Measurements from ENCODE around the gene CDPF1.
"Not testable (repeated sequence)": the region's sequence is repeated elsewhere in the genome, so short reads cannot be mapped to it uniquely, and the experiment has no call there.

Gene CDPF1

GRCh38 chr22:46272762-46273431 is 22.8 kb upstream of the CDPF1 start:
- Mint-ChIP-seq H3K27me3 (no peaks in the 10 kb centered on the region), H3K27ac (no peak overlapping the region), H3K36me3 (ENCODE audit: low read depth) (peaks cover 7% of the 10 kb centered on the region), H3K4me3 (no peak overlapping the region), H3K4me1 (peaks cover 7% of the 10 kb centered on the region), H3K9me3 (no peaks in the 10 kb centered on the region)
- ATAC-seq (no peak), DNase-seq (no peak)

- H3K27ac Mint-ChIP-seq, result no peak overlapping the region
- ATAC-seq, result no peak
- H3K4me3 Mint-ChIP-seq, result no peak overlapping the region
- H3K36me3 Mint-ChIP-seq (ENCODE audit: low read depth), result peaks cover 7% of the 10 kb centered on the region
- no peaks in the 10 kb centered on the region for H3K9me3 Mint-ChIP-seq
- no peaks in the 10 kb centered on the region for H3K27me3 Mint-ChIP-seq
- DNase-seq, result no peak
- peaks cover 10% of the 10 kb centered on the region for H3K4me1 Mint-ChIP-seq
Measured at GRCh38 chr22:46272196-46272595, 22.1 kb upstream of the CDPF1 start.

GRCh38 chr22:46269564-46269963 is 19.5 kb upstream of the CDPF1 start:
- no peak for DNase-seq
- H3K4me1 Mint-ChIP-seq, result peaks cover 12% of the 10 kb centered on the region
- no peak for ATAC-seq
- peaks cover 9% of the 10 kb centered on the region for H3K9me3 Mint-ChIP-seq
- no peak overlapping the region for H3K4me3 Mint-ChIP-seq
- H3K27ac Mint-ChIP-seq, result no peak overlapping the region
- H3K27me3 Mint-ChIP-seq, result peaks cover 9% of the 10 kb centered on the region
- no peaks in the 10 kb centered on the region for H3K36me3 Mint-ChIP-seq (ENCODE audit: low read depth)

- ATAC-seq (peak; percentile 66), DNase-seq (peak; percentile 59)
- Mint-ChIP-seq H3K4me3 (peak within 1 kb of the TSS; percentile 81), H3K4me1 (peaks cover 12% of the 10 kb centered on the region), H3K27ac (no peak within 1 kb of the TSS), H3K36me3 (ENCODE audit: low read depth) (no peaks in the 10 kb centered on the region), H3K9me3 (peaks cover 9% of the 10 kb centered on the region), H3K27me3 (peaks cover 23% of the 10 kb centered on the region)
Measured at GRCh38 chr22:46267431-46268279, 17.6 kb upstream of the CDPF1 start, which contains the start of gene TTC38. TTC38 (plus strand) TSS chr22:46268008; CDS start chr22:46268040, 32 bp downstream.

GRCh38 chr22:46265627-46266026 is 15.5 kb upstream of the CDPF1 start:
- not testable (repeated sequence) for H3K36me3 Mint-ChIP-seq (ENCODE audit: low read depth); H3K4me3 Mint-ChIP-seq; ATAC-seq; H3K9me3 Mint-ChIP-seq; H3K27ac Mint-ChIP-seq; DNase-seq
- Mint-ChIP-seq H3K27me3 (peaks cover 42% of the 10 kb centered on the region), H3K4me1 (peaks cover 13% of the 10 kb centered on the region)

GRCh38 chr22:46264520-46264919 is 14.4 kb upstream of the CDPF1 start:
- not testable (repeated sequence) for ATAC-seq; H3K4me3 Mint-ChIP-seq; H3K9me3 Mint-ChIP-seq; H3K36me3 Mint-ChIP-seq (ENCODE audit: low read depth); H3K27ac Mint-ChIP-seq; DNase-seq
- Mint-ChIP-seq H3K4me1 (peaks cover 11% of the 10 kb centered on the region), H3K27me3 (peaks cover 51% of the 10 kb centered on the region)

- Mint-ChIP-seq H3K4me1 (peaks cover 7% of the 10 kb centered on the region), H3K36me3 (ENCODE audit: low read depth) (no peaks in the 10 kb centered on the region), H3K27me3 (peaks cover 63% of the 10 kb centered on the region), H3K4me3 (no peak within 1 kb of the TSS), H3K9me3 (peaks cover 9% of the 10 kb centered on the region), H3K27ac (no peak within 1 kb of the TSS)
- ATAC-seq (no peak), DNase-seq (no peak)
Measured at GRCh38 chr22:46263216-46263590, 13.1 kb upstream of the CDPF1 start, which contains the start of gene PKDREJ. PKDREJ (minus strand) TSS chr22:46263343; CDS start chr22:46263322, 21 bp downstream.

GRCh38 chr22:46262449-46263215 is 12.5 kb upstream of the CDPF1 start:
- DNase-seq, result peak; percentile 57
- H3K4me3 Mint-ChIP-seq, result no peak overlapping the region
- H3K4me1 Mint-ChIP-seq, result peaks cover 6% of the 10 kb centered on the region

GRCh38 chr22:46260038-46260437 is 9.9 kb upstream of the CDPF1 start:
- H3K4me3 Mint-ChIP-seq, result no peak overlapping the region
- peaks cover 1% of the 10 kb centered on the region for H3K4me1 Mint-ChIP-seq
- no peaks in the 10 kb centered on the region for H3K36me3 Mint-ChIP-seq (ENCODE audit: low read depth)
- H3K27me3 Mint-ChIP-seq, result peaks cover 56% of the 10 kb centered on the region
- no peak for ATAC-seq
- no peak for DNase-seq
- peaks cover 4% of the 10 kb centered on the region for H3K9me3 Mint-ChIP-seq
- H3K27ac Mint-ChIP-seq, result no peak overlapping the region

More at GRCh38 chr22:46262449-46263215, 12.5 kb upstream of the CDPF1 start:
- Mint-ChIP-seq H3K36me3 (ENCODE audit: low read depth) (no peaks in the 10 kb centered on the region), H3K27me3 (peaks cover 64% of the 10 kb centered on the region), H3K9me3 (peaks cover 13% of the 10 kb centered on the region), H3K27ac (no peak overlapping the region)
- peak; percentile 33 for ATAC-seq

- Mint-ChIP-seq H3K27me3 (peaks cover 53% of the 10 kb centered on the region), H3K36me3 (ENCODE audit: low read depth) (no peaks in the 10 kb centered on the region), H3K9me3 (peaks cover 4% of the 10 kb centered on the region), H3K4me3 (no peak overlapping the region), H3K4me1 (peaks cover 5% of the 10 kb centered on the region), H3K27ac (no peak overlapping the region)
- no peak for ATAC-seq
- no peak for DNase-seq
Measured at GRCh38 chr22:46259374-46259773, 9.3 kb upstream of the CDPF1 start.

GRCh38 chr22:46256358-46256958 is 6.4 kb upstream of the CDPF1 start:
- peaks cover 4% of the 10 kb centered on the region for H3K36me3 Mint-ChIP-seq (ENCODE audit: low read depth)
- H3K27me3 Mint-ChIP-seq, result peaks cover 31% of the 10 kb centered on the region
- ATAC-seq (no peak), DNase-seq (no peak)
- no peak overlapping the region for H3K27ac Mint-ChIP-seq
- H3K4me1 Mint-ChIP-seq, result peaks cover 24% of the 10 kb centered on the region
- H3K9me3 Mint-ChIP-seq, result peaks cover 4% of the 10 kb centered on the region
- H3K4me3 Mint-ChIP-seq, result no peak overlapping the region

GRCh38 chr22:46251816-46252380 is 1.8 kb upstream of the CDPF1 start:
- Mint-ChIP-seq H3K9me3 (no peaks in the 10 kb centered on the region), H3K4me3 (peak overlapping the region; percentile 79), H3K4me1 (peaks cover 37% of the 10 kb centered on the region), H3K36me3 (ENCODE audit: low read depth) (peaks cover 4% of the 10 kb centered on the region), H3K27ac (peak overlapping the region; percentile 81), H3K27me3 (no peaks in the 10 kb centered on the region)
- ATAC-seq, result no peak
- no peak for DNase-seq

GRCh38 chr22:46251266-46251665 is 1.2 kb upstream of the CDPF1 start:
- Mint-ChIP-seq H3K27me3 (no peaks in the 10 kb centered on the region), H3K4me3 (peak overlapping the region; percentile 79), H3K9me3 (no peaks in the 10 kb centered on the region), H3K27ac (peak overlapping the region; percentile 81), H3K36me3 (ENCODE audit: low read depth) (peaks cover 4% of the 10 kb centered on the region), H3K4me1 (peaks cover 37% of the 10 kb centered on the region)
- no peak for ATAC-seq
- DNase-seq, result no peak

GRCh38 chr22:46250783-46251125 is 661 bp upstream of the CDPF1 start:
- ATAC-seq (no peak), DNase-seq (no peak)
- Mint-ChIP-seq H3K4me1 (peaks cover 37% of the 10 kb centered on the region), H3K9me3 (no peaks in the 10 kb centered on the region), H3K36me3 (ENCODE audit: low read depth) (peaks cover 4% of the 10 kb centered on the region), H3K27me3 (no peaks in the 10 kb centered on the region), H3K4me3 (peak overlapping the region; percentile 79), H3K27ac (peak overlapping the region; percentile 81)

Measured in activated naive CD8-positive, alpha-beta T cell treated with anti-CD3 and anti-CD28 coated beads, Interleukin-2, amount 50 U/mL, for 24 hours (primary cell).